ENCODE results near the gene CCDC3. TPM values are rescaled to one million over a fixed set of nuclear protein-coding genes. Genes with fewer than 3 reads are reported as not detected.

CCDC3 gene
- total RNA-seq, 2 donors from 2014 or later = 8.7 to 25.5 TPM

DNA sequence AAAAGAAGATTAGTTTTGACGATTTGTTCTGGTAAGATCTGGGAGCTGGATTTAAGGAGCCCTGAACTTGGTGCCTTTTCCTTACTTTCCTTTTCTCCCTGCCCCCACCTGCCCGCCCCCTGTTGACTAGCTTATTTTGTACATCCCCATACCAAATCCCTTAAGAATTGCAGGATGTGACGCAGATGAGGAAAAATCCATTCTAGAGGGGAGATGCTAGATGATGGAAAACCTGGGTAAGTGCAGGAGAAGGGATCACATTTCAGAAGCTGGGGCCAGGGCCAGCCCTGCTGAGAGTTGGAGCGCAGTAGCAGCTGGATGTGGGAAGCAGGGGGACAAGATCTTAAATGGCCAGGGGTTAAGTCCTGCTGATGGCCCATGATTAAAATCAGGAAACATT is 93.9 kb downstream of the CCDC3 start:
- DNase-seq = no peak
- intact Hi-C loops (cut with DNase I) = loop anchor here (10.0 kb wide), 4 partner anchors 123 to 693 kb away; no protein-coding TSS in a partner anchor
- ATAC-seq = peak in 1 of 2 donors; percentile 38

DNA sequence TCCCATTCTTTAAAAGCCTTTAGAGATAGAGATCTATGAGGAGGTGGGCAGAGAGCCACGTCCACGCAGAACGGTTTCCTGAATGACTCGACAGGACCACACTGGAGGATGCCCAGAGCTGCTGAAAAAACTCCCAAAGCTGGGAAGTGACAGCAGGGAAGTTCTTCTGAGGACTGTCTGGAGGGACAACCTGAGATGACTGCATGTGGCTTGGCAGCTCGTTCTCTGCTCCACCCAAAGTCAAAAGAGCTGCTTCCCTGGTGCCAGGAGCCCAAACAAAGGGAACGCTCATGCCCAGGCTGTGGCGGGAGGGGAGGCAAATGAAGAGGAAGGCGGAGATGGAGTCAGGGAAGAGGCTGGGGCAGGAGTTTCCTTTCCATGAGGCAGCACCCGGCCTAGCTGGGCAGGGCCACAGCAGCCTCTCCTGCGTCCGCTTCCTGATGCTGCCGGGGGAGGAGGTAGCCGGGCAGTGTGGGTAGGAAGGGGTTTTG is 95.4 kb downstream of the CCDC3 start:
- DNase-seq (peak; percentile 32), ATAC-seq (peak in 1 of 2 donors; percentile 37)
- intact Hi-C loops (cut with DNase I) = loop anchor here (10.0 kb wide), 4 partner anchors 121 to 691 kb away; no protein-coding TSS in a partner anchor

DNA sequence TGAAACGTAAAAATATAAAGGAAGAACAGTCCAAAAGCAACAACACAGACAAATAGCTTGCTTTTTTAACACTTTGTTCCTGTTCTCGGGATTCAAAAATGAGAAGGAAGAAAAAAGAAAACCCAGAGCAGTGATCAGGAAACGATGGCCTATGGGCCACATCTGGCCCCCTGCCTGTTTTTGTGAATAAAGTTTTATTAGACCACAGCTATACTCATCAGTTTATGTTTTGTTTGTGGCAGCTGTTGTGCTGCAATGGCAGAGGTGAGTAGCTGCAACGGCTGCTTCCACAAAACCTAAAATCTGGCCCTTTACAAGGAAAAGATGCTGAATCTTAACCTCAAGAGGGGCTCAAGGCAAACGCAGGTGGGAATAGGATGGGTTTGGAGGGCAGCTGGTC is 96.4 kb downstream of the CCDC3 start:
- ATAC-seq (no peak), DNase-seq (no peak)

DNA sequence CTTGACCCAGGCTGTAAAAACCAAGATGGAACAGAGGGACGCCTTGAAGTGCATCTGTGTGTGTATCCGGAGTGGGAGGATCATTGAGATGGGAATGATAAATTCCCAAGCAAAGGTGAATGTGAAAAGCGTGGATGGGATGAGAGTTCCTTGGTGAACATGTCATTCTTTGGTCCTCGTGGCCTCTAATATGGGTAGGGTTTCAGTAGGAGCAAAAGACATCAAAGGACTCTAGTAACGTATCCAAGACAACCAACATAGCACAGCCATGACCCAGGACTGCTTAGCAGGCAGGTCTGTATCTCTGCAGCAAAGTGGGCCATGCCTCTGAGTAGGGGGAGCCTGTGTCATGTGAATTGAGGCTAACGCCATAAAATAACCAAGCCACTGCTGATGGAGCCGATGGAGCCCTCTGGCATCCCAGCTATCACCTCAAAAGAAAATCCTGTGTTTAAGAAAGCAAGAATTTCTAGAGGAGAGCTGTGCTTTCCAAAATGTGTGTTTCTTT is 98.6 kb downstream of the CCDC3 start:
- intact Hi-C loops (cut with DNase I) = loop anchor here (5.0 to 10.0 kb wide), 6 partner anchors 118 to 688 kb away; no protein-coding TSS in a partner anchor
- DNase-seq (no peak), ATAC-seq (no peak)

More for the DNA sequence above, 96.4 kb downstream of the CCDC3 start:
- intact Hi-C loops (cut with DNase I) = loop anchor here (10.0 kb wide), 4 partner anchors 120 to 690 kb away; no protein-coding TSS in a partner anchor

DNA sequence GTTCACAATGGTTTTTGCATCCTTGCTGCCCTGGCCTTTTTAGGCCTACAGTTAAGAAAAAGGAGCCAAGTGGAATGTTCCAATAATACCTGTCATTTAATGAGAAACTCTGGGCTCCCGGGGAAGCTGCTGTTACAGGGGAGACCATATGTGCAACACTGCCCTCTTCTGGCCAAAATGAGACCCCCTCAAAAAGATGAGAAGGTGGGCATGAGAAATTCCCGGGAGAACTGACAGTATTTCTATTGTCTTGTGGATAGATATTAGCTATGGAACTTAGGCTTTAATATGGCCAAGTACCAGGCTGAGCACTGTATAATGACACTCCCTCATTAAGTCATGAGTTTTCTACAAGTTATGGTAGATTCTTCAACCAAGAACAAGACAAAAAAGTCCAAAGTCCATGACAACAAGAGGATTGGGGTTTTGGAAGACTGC is 99.4 kb downstream of the CCDC3 start:
- peak; percentile 66 for DNase-seq
- ATAC-seq = peak; percentile 49 to 64
- intact Hi-C loops (cut with DNase I) = loop anchor here (5.0 to 10.0 kb wide), 6 partner anchors 117 to 687 kb away; no protein-coding TSS in a partner anchor

DNA sequence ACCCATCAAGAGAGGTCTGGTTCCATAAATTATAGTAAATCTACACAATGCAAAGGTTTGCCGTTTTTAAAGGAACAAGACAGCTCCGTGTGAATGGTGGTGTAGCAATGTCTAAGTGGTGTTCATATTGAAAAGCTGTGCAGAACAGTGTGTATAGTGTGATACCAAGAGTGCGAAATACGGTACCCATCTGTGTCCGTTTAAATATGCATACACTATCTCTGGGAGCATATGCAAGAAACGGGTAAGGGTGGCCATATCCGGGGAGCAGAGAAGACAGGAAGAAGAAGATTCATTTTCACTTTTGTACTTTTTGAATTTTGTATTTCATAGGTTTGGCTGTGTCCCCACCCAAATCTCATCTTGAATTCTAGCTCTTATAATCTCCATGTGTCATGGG is 102.0 kb downstream of the CCDC3 start:
- ATAC-seq = no peak
- no peak for DNase-seq
- intact Hi-C loops (cut with DNase I) = no loop called here

DNA sequence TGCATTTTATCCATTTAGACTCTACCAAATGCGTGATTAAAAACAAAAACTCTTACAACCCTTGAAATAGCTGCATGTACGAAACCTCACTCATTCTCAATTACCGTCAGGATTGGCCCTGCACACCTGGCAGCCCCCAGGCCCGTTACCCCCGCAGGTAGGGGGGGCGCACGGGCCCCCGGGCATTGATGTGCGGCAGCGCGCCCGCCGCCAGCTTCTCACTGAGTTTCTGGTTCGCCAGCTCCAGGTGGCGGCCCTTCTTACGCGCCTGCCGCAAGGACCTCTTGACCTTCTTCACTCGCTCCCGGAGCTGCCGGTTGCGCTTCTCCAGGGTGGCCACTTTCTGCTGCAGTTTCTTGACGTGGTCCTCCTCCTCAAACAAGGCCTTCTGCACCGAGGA is 103.2 kb downstream of the CCDC3 start:
- no peak for DNase-seq
- no peak for ATAC-seq
- intact Hi-C loops (cut with DNase I) = no loop called here

DNA sequence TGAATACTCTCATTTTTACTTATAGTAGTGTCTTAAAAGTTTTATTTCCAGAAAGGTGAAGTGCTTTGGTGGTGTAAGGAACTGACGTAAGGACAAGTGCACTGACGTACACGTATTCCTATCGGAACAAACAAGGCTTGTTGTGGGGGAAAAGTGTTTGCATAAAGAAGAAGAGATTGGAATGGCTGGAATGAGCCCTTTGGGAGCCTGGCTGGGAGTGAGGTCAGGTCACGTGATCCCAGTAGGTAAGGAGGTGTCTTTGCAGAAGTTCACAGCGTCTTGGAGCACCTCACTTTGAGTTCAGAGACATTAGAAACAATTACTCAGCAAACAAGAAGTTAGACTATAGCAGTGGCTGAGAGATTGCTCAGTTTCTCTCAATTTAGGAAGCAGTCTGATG is 104.2 kb downstream of the CCDC3 start:
- no peak for ATAC-seq
- intact Hi-C loops (cut with DNase I) = no loop called here
- no peak for DNase-seq

DNA sequence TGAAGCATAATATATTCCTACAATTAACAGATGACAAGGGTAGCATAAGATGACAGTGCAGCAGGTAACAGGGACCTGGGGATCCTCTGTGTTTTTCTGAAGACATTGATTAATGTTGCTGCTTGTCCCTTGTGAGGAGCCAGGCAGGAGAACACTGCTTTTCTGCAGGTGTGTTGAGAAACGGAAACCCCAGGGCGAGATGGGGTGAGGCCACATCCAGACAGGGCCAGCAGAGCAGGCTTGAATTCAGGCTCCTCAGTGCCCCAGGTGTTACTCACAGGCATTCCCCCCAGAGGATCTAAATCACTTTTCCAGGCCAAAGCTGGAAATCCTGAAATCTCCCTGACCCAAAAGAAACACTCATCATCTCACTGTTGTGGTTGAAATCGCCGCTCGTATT is 105.3 kb downstream of the CCDC3 start:
- intact Hi-C loops (cut with DNase I) = no loop called here
- DNase-seq (no peak), ATAC-seq (no peak)

DNA sequence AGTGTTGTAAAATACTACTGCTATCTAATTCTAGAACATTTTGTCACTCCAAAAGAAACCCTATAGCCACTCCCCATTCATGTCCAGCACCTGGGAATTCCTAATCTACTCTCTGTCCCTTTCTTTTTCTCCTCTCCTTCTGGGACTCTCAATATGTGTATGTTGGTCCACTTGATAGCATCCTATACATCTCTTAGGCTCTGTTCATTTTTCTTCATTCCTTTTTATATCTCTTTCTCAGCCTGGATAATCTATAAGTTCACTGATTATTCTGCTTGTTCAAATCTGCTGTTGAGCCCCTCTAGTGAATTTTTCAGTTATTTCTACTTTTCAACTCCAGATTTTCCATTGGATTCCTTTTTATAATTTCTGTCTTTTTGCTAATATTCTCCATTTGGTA is 108.6 kb downstream of the CCDC3 start:
- intact Hi-C loops (cut with DNase I) = no loop called here
- DNase-seq = no peak

DNA sequence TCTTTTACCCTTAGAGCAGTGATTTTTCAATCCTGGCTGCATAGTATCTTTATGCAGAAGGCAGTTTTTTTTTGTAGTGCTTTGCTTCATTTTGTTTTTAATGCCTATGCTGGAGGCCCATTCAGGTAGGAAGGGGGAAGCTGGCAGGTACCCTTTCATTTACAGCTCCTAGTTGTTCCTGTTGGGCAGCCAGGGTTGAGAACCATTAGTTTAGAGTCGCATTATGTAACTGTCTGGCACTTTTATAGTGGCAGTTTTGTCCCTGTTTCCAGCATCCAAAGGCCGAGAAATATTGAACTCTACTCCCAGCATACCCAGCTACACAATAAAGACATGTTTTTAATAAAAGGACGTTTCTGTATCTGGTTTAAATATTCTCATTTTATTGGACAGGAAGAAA is 110.6 kb downstream of the CCDC3 start:
- ATAC-seq (no peak), DNase-seq (no peak)
- intact Hi-C loops (cut with DNase I) = no loop called here

More for the DNA sequence above, 108.6 kb downstream of the CCDC3 start:
- ATAC-seq = no peak

DNA sequence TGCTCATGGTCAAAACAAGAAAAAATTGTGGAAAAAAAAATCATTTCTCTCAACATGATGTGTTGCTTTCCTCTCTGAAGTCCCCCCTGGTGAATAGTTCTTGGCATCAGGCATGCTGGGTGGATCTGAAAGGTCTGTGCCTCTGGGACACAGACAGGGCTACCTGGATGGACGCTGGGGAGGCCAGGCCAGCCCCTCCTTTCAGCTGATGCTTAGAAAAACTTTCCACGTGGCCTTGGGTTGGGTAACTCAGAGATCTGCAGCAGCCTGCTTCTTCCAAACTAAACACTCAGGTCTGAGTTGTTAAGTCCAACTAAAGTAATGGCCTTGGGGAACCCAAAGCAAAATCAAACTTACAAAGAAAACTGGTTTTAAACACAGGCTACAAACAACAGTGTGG is 113.0 kb downstream of the CCDC3 start:
- DNase-seq (no peak), ATAC-seq (no peak)
- intact Hi-C loops (cut with DNase I) = no loop called here

DNA sequence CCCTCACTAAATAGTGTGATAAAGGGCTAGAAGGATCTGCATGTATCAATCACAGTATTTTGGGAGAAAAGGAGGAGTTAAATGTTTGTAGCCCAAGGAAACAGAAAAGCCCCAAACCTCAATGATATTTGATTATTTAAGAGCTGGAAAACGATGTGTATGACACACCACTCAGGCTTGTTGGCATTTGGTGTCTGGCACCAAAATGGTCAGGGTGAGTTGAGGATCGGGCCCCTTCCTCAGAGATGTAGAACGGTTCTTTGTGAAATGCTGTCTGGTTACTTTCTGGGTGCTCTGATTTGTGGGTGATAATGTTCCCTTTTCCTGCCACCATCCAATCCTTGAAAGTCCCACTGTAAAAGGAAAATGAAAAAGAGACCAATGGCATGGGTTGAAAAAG is 113.7 kb downstream of the CCDC3 start:
- no peak for ATAC-seq
- no peak for DNase-seq
- intact Hi-C loops (cut with DNase I) = no loop called here

DNA sequence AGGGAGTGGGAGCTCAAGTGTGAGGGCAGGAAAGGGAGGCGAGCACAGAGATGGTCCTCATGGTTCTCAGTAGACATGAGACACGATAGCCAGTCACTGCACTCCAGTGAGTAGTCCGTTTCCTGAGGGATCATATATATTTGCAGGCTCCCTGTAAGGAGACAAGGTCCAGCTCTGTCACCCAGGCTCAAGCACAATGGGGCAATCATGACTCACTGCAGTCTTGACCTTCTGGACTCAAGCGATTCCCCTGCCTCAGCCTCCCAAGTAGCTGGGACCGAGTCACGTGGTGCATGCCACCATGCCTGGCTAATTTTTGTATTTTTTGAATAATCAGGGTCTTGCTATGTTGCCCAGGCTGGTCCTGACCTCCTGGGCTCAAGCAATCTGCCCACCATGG is 116.7 kb downstream of the CCDC3 start:
- intact Hi-C loops (cut with DNase I) = no loop called here
- no peak for ATAC-seq
- no peak for DNase-seq

DNA sequence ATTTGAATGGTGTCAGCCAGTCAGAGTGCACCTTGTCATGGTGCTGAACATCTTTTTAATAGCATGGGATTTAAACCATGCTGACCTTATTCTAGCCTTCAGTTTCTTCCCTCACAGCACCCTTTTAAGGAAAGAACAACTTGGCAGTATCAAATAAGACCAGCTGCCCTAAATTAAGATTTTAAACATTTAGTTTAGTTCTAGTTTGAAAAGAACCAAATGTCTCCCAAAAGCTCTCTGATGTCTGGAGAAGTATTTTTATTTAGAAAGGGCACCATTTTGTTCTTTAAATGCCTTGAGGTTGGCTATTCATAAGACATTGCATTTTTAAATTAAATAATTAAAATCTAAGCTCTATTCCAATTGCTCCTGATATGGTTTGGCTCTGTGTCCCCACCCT is 121.1 kb downstream of the CCDC3 start:
- intact Hi-C loops (cut with DNase I) = no loop called here
- peak in 1 of 2 donors; percentile 38 for ATAC-seq

DNA sequence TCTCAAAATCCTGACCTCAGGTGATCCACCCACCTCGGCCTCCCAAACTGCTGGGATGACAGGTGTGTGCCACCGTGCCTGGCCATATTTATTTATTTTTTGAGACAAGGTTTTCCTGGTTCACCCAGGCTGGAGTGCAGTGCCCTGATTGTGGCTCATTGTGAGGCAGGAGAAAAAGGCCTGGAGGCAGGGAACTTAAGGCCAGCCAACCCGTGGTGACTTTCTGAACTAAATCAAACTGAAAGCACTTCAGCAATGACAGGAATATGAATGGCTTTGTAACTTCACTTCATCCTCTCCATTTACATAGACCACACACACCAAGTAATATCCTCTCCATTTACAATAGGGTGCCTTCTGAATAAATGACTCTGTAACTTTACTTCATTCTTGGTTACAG is 124.4 kb downstream of the CCDC3 start:
- DNase-seq (no peak), ATAC-seq (no peak)
- intact Hi-C loops (cut with DNase I) = no loop called here

More for the DNA sequence above, 121.1 kb downstream of the CCDC3 start:
- DNase-seq = no peak

DNA sequence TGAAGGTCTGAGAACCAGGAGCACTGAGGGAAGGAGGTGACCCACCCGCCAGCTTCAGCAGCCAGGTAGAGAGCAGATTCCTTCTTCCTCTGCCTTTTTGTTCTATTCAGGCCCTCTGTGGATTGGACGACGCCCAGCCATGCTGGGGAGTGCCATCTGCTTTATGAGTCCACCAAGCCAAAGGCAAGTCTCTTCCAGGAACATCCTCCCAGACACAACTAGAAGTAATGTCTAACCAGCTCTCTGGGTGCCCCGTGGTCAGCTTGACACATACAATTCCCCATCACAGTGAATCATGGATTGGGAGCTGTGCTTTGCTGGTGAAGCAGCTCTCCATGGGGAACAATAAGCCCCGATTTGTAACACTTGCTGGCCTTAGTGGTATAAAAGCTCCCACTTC is 125.2 kb downstream of the CCDC3 start:
- no peak for DNase-seq
- intact Hi-C loops (cut with DNase I) = no loop called here
- no peak for ATAC-seq

DNA sequence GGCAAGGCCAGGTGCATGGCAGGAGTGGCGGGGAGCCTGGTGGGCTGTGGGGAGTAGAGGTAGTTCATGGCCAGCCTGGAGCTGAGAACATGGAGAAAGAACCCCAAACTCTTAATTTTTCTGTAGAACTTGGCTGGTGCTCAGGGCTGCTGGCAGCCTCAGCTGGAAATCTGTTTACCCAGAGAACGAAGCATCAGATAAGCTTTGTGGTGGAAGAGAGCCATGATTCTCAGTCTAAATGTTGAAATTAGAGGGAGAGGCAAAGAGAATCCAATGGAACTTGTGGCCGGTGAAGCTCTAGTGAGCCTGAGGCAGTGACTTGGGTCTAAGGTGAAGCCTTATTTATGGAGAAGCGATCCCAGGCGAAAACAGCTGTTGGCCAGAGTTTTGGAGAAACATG is 126.4 kb downstream of the CCDC3 start:
- peak; percentile 42 to 91 for ATAC-seq
- intact Hi-C loops (cut with DNase I) = no loop called here
- DNase-seq = no peak

DNA sequence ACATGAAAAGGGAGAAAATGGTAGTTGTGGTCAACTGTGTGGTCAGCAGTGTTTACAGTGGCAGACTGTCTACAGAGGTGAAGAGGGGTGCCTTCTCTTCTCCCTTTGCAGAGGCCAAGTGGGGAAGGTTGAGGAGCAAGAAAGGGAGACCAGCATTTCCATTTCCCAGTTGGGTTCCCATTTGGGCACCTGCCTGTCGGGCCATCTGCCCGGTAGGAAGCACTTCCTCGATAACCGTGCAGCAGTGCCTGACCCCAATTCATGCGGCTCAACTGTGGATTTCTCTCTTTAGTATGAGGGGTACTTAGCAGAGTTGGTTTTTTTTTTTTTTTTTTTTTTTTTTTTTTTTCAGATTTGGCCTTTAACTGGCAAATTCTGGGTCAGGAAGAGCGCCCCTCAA is 127.0 kb downstream of the CCDC3 start:
- no peak for DNase-seq
- no peak for ATAC-seq
- intact Hi-C loops (cut with DNase I) = no loop called here

DNA sequence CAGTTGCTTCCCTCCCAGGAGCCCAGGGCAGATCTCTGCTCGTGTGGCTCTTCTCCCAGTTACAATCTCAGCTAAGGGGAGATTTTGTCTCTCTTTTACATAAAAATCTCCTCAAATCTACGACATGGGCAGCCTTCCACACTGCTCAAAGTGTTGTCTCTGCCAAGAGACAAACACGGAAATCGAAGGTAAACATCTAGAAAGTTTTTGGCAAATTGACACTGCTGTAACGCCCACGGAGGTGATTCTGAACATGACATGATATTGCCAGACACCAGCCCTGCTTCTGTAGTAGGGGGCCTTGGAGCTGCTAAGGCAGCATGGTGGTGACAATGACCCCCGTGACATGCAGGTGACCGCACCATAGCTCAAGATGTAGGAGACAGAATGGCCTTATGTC is 128.3 kb downstream of the CCDC3 start:
- DNase-seq = no peak
- ATAC-seq = no peak
- intact Hi-C loops (cut with DNase I) = no loop called here

DNA sequence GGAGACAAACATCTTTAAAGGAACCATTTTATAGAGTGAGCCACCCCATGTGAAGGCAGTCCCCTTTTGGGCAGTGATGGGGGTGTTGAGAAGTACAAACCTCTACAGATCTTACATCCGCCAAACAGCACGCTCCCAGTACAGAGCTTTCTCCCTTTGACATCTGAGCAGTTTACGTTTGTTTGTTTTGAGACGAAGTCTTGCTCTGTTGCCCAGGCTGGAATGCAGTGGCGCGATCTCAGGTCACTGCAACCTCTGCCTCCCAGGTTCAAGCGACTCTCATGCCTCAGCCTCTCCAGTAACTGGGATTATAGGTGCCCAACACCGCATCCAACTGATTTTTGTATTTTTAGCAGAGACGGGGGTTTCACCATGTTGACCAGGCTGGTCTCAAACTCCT is 128.9 kb downstream of the CCDC3 start:
- intact Hi-C loops (cut with DNase I) = no loop called here
- no peak for ATAC-seq
- DNase-seq = no peak

Measured in left cardiac atrium (tissue), 4 donors.